Loucy (cell line): ENCODE results near the gene MCC.

Source experiments
- EZH2phosphoT487 ChIP-seq: fragments of 200-600 bp; IDR thresholded peaks from 2 replicates; pipeline ENCODE4 v1.6.1; 2018; ENCODE audit warnings: antibody characterized with exemption, mild to moderate bottlenecking, moderate library complexity, borderline replicate concordance
- TF ChIP-seq, protein P1 (sequence below): fragments of 200-600 bp; sonication (generic); conservative IDR thresholded peaks from 2 replicates; pipeline ENCODE4 v1.5.1; 2014; ENCODE audit warnings: mild to moderate bottlenecking, antibody characterized with exemption, low read length

DNA sequence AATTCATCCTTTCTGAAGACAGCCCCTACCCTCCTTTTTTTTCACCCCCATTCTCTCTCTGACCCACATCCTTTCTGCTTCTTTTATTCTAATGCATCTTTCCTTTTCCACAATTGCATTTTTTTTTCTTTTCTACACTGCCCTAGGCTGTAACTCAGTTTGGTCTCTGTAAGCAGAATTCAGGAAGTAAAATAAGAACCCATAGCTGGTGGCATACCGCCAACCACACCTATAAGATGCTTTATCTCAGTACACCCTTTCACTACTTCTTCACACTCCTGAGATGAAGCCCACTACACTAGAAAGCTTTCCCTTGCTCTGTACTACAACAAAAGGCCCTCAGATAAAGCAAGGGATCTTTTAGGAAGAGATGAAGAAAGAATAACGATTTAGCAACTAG is 37.3 kb downstream of the MCC start:
- TF ChIP-seq, protein P1, sequence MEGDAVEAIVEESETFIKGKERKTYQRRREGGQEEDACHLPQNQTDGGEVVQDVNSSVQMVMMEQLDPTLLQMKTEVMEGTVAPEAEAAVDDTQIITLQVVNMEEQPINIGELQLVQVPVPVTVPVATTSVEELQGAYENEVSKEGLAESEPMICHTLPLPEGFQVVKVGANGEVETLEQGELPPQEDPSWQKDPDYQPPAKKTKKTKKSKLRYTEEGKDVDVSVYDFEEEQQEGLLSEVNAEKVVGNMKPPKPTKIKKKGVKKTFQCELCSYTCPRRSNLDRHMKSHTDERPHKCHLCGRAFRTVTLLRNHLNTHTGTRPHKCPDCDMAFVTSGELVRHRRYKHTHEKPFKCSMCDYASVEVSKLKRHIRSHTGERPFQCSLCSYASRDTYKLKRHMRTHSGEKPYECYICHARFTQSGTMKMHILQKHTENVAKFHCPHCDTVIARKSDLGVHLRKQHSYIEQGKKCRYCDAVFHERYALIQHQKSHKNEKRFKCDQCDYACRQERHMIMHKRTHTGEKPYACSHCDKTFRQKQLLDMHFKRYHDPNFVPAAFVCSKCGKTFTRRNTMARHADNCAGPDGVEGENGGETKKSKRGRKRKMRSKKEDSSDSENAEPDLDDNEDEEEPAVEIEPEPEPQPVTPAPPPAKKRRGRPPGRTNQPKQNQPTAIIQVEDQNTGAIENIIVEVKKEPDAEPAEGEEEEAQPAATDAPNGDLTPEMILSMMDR, result no peak
- TF ChIP-seq EZH2phosphoT487, result no peak
